GM19467 (cell line): ENCODE measurements around the gene DOCK2.
A peak's percentile ranks its signal among the peaks of the same experiment; 100 is the strongest.
"Not testable (repeated sequence)": the region's sequence is repeated elsewhere in the genome, so short reads cannot be mapped to it uniquely, and the experiment has no call there.

ENCODE experiments used
- ATAC-seq: cut with Tn5 transposase; IDR thresholded peaks from one replicate; pipeline ENCODE4 v1.9.1; 2021; ENCODE audit warnings: mild to moderate bottlenecking, moderate library complexity; ENCODE audit not compliant: unreplicated experiment

Gene DOCK2

GRCh38 chr5:169637085-169637548 lies at the start of gene DOCK2:
Gene DOCK2, plus strand, starts transcription at chr5:169637275. Its CDS starts 52 bp downstream, at chr5:169637327.
- ATAC-seq, result peak; percentile 92

- ATAC-seq, result no peak
These were observed 46.5 kb upstream of the DOCK2 start for GRCh38 chr5:169590602-169591001.

GRCh38 chr5:169591636-169592035 lies 45.4 kb upstream of the DOCK2 start:
- no peak for ATAC-seq

DNA sequence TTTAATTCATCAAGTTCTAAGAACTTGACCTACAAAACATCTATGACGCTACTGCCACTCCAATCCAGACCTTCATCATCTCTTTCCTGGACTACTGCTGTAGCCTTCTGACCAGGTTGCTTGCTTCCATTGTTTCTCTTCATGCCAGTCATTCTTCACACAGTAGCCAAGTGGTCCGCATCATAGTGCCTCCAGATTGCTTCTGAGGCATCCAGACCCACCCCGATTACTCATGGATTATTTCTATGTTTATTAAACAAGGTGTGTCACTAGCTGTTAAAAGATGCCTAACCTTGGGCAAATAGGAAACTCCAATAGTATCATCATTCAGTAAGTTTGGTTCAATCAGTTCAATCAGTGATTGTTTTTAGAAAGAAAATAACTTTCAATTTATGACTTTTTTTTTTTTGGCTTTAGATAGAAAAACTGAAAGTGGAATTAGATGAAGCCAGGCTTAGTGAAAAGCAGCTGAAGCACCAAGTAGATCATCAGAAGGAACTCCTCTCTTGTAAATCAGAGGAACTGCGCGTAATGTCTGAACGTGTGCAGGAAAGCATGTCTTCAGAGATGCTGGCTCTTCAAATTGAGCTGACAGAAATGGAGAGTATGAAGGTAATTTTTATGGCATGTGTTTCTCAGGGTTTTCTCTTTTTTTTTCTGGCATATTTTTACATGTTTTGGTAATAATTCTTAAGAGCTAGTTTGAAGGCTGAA lies 44.0 kb upstream of the DOCK2 start:
- ATAC-seq, result no peak

DNA sequence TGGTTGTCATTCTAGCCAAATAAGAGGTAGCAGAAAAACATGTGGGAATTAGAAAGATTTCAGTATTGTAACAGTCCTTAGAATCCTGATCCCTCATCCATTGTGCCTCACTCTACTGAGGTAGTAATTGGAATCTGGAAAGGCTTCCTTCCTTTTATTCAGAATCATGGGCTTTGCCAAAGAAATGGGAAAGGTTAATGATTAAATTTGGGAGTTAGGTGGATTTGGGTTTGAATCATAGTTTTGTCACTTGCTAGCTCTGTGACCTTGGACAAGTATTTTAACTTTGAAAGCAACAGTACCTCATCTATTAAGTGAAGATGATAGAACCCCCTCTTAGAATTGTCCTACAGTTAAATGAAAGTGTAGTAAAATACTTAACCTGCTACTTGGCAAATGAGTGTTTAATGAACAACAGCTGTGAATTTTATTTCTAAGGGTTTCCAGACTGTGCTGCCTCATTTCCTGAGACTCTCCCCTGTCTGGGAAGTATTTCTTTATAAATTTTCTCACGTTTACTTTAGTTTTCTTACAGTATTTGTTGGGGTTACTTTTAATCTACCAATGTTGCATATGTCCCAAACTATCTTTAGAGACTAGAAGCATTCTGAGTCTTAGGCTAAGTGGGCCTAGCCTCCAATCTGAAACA lies 41.8 kb upstream of the DOCK2 start:
- no peak for ATAC-seq

GRCh38 chr5:169599451-169599850 lies 37.6 kb upstream of the DOCK2 start:
- no peak for ATAC-seq

DNA sequence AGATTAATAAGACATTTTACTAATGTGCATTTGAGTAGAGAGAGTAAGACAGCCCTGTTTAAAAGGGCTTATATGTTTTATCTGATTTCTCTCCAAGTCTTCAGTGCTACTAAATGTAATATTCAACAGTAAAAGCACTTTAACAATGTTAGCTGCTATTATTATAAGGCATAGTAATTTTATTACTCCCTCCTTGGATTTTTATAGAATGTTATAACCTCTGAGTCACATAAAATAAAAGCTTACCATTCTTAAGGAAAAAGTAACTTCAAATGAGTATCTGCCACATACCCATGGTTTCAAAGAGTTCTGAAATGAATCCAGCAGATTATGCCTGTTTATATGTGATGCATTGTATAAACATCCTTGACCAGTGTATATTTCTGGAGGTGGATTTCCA lies 34.5 kb upstream of the DOCK2 start:
- no peak for ATAC-seq

- no peak for ATAC-seq
These were observed 30.8 kb upstream of the DOCK2 start for GRCh38 chr5:169606279-169606678.

DNA sequence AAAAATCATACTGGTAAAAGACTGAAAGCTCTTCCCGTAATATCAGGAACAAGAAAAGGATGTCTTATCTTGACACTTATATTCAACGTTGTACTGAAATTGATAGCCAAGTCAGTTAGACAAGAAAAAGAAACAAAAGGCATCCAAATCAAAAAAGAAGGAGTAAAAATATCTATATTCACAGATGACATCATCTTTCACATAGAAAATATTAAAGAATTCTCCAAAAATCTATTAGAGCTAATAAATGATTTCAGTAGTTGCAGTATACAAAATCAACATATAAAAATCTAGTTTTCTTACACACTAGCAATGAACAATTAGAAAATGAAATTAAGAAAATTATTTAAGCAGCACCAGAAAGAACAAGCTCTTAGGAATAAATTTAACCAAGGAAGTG lies 29.2 kb upstream of the DOCK2 start:
- no peak for ATAC-seq

DNA sequence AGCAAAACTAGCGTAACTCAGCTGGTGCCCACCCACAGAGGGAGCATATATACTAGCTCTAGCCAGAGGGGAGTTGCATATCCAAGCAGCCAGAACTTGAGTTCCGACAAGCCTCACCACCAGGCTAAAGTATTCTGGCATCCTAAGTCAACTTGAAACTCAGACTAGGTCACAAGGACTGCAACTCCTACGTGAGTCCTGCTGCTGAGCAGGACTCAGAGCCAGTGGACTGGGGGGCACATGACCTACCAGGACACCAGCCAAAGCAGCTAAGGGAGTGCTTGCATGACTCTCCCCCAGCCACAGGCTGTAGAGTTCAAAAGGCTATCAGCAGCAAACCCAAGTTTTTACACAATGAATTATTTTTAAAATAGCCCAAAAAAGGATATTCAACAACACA lies 27.4 kb upstream of the DOCK2 start:
- no peak for ATAC-seq

DNA sequence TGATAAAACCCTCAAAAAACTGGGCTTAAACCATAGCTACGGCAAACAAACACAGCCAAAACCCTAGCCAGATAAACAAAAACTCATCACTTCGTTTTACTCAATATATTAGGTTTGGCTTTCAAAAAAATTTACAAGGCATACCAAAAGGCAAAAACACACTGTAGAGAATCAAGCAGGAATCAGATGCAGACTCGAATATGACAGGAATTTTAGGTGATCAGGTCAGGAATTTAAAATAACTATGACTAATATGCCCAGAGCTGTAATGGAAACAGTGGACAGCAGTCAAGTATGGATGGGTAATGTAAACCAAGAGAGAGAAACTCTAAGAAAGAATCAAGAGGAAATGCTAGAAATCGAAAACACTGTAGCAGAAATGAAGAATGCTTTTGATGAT lies 26.5 kb upstream of the DOCK2 start:
- ATAC-seq, result no peak

GRCh38 chr5:169615561-169615960 lies 21.5 kb upstream of the DOCK2 start:
- ATAC-seq, result no peak

GRCh38 chr5:169624307-169624706 lies 12.8 kb upstream of the DOCK2 start:
- not testable (repeated sequence) for ATAC-seq

DNA sequence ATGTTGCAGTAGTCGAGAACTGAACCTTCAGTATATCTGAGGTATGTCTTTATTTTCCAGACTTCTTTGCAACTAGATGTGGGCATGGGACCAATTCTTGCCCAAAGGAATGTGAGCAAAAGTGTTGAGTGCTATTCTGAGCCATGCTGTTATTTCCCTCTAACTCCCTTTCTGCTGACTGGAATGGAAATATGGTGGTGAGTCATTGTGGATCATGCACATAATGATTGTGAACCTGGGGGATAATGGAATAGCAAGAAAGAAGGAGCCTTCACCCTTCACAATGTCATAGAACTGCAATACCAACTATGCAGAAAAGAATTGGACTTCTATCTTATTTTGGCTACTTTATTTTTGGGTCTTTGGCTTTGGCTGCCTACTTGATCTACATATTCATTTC lies 10.3 kb upstream of the DOCK2 start:
- ATAC-seq, result no peak

- ATAC-seq, result no peak
These were observed 9.5 kb upstream of the DOCK2 start for GRCh38 chr5:169627551-169627950.

GRCh38 chr5:169628892-169629291 lies 8.2 kb upstream of the DOCK2 start:
- no peak for ATAC-seq

GRCh38 chr5:169629847-169630548 lies 7.1 kb upstream of the DOCK2 start:
- ATAC-seq, result no peak

DNA sequence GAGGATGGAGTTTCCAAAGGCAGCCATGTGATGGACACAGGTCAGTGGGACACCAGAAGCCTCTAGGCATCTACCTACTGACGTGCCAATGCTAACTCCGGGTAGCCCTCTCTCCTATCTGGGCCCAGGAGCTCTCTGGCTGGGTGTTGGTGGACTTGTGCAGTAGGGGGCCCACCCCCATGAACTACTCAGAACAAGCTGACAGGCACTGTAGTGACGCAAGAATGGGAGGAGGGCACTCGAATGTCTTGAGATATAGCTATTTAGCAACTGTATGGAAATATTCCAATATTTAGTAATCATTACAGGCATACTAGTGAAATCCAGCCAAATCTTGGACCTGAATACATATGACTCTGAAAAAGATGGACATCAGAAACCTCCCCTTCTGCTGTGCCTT lies 5.7 kb upstream of the DOCK2 start:
- no peak for ATAC-seq

GRCh38 chr5:169632946-169633345 lies 4.1 kb upstream of the DOCK2 start:
- ATAC-seq, result no peak

DNA sequence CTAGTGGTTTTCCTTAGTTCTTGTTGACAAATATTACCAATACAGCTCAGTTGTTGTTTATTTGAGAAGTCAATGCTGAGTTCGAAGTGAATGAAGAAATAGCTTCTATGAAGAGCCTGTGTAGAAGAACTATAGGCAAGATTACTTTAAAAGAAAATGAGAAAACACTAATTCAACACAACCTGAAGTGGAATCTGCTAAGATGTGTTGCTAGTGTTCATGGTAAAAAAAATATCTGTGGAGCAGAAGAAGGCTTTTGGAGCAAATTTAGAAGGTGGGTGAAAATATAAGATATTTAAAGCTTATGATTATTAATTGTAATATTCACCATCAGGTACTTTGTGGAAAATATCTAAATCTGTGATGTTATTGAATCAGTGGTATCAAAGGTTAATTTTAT lies 2.5 kb upstream of the DOCK2 start:
- ATAC-seq, result no peak

GRCh38 chr5:169635936-169636335 lies 1.1 kb upstream of the DOCK2 start:
- ATAC-seq, result no peak

DNA sequence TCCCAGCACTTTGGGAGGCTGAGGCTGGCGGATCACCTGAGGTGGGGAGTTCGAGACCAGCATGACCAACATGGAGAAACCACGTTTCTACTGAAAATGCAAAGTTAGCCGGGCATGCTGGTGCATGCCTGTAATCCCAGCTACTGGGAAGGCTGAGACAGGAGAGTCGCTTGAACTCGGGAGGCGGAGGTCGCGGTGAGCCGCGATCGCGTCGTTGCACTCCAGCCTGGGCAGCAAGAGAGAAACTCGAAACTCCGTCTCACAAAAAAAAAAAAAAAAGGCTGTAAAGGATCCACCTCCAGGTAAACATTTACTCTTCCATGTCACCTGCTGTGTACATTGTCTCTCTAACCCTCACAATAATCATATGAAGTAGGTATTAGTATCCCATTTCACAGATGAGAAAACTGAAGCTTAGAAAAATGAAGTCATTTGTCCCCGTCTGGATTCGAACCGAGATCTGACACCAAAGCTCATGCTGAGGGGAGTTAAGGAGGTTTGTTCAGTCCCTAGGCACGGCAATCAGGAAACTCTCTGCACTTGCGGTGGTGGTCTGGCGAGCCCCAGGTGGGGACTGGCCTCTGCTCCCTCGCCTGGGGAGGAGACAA lies 494 bp upstream of the DOCK2 start:
- ATAC-seq, result no peak
